ENCODE measurements around the gene PARL. TPM values are rescaled to one million over a fixed set of nuclear protein-coding genes. Genes with fewer than 3 reads are reported as not detected.

The PARL gene
- total and polyA plus RNA-seq, 2 donors (not counting 1 experiment from before 2014, with no cell fraction given), result 30.2 to 55.9 TPM

DNA sequence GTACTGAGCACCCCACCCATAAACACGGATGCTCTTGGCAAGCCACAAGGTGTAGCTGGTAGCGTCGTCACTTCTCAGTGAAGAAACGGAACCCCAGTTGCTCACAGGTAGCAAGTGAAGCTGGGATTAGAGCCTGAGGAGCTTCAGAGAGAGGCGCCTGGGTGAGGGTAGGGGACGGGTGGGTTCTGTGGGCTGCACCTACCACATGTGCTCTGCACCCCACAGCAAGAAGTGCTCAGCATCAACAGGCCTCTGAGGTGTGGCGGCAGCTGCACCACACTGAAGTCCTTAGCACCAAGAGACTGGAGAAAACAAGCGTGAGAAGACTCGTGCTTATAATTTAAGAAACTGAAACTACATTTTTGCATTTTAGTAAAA, 69.1 kb downstream of the PARL start:
- no peak overlapping the region for H3K4me3 ChIP-seq (replicated peaks in 1 of 4; ENCODE audit: control extremely low read depth in 1 of 4, insufficient read depth in 1 of 4, low read depth in 3 of 4, low read length in 4 of 4)
- TF ChIP-seq EZH2 (IDR thresholded peaks at IDR 0.05; ENCODE audit: low read length, missing control alignments), result no peak
- TF ChIP-seq, protein P1, sequence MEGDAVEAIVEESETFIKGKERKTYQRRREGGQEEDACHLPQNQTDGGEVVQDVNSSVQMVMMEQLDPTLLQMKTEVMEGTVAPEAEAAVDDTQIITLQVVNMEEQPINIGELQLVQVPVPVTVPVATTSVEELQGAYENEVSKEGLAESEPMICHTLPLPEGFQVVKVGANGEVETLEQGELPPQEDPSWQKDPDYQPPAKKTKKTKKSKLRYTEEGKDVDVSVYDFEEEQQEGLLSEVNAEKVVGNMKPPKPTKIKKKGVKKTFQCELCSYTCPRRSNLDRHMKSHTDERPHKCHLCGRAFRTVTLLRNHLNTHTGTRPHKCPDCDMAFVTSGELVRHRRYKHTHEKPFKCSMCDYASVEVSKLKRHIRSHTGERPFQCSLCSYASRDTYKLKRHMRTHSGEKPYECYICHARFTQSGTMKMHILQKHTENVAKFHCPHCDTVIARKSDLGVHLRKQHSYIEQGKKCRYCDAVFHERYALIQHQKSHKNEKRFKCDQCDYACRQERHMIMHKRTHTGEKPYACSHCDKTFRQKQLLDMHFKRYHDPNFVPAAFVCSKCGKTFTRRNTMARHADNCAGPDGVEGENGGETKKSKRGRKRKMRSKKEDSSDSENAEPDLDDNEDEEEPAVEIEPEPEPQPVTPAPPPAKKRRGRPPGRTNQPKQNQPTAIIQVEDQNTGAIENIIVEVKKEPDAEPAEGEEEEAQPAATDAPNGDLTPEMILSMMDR (conservative IDR thresholded peaks at IDR 0.05 in 1 of 2, IDR thresholded peaks at IDR 0.05 in 1 of 2; ENCODE audit: low read depth in 1 of 2, low read length in 2 of 2), result no peak
- H2AFZ ChIP-seq (ENCODE audit: low read length), result no peak overlapping the region

DNA sequence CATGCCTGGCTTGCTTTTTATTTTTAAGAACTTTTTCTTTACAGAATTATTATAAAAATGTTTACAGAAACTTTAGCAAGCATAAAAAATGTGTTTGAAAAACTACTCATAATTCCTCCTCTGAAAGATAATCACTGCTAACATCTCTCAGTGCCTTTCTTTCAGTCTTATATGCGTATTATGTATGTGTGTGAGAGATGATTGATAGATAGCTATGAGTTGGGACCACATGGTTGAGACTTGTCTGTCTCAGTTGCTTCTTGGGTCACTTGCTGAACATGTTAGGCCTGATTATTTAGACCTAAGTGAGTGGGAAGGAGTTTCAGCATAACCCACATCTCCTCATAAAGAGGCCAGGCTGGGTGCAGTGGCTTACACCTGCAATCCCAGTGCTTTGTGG, 70.4 kb downstream of the PARL start:
- Histone ChIP-seq H3K4me1 (ENCODE audit: control insufficient read depth, extremely low read depth, insufficient read depth, low read length) (no peaks in the 10 kb centered on the region), H3K4me2 (ENCODE audit: extremely low read depth, insufficient read depth, low read length) (no peak overlapping the region), H3K9ac (ENCODE audit: insufficient read depth, low read length) (no peak overlapping the region), H3K27ac (ENCODE audit: insufficient read depth, low read length) (no peak overlapping the region), H3K27me3 (ENCODE audit: control insufficient read depth, insufficient read depth, low read length) (no peaks in the 10 kb centered on the region), H2AFZ (ENCODE audit: low read length) (no peak overlapping the region), H3K36me3 (ENCODE audit: control insufficient read depth, insufficient read depth, low read length) (peaks cover 5% of the 10 kb centered on the region), H3K79me2 (ENCODE audit: control insufficient read depth, insufficient read depth, low read length) (no peaks in the 10 kb centered on the region), H4K20me1 (ENCODE audit: control insufficient read depth, extremely low read depth, insufficient read depth, low read length) (no peaks in the 10 kb centered on the region), H3K4me3 (replicated peaks in 1 of 4; ENCODE audit: control extremely low read depth in 1 of 4, insufficient read depth in 1 of 4, low read depth in 3 of 4, low read length in 4 of 4) (no peak overlapping the region), H3K9me3 (ENCODE audit: control insufficient read depth, insufficient read depth, low read depth, low read length) (no peaks in the 10 kb centered on the region)
- DNase-seq (ENCODE audit: low read depth in 2 of 2), result no peak
- TF ChIP-seq, protein P1 (conservative IDR thresholded peaks at IDR 0.05 in 1 of 2, IDR thresholded peaks at IDR 0.05 in 1 of 2; ENCODE audit: low read depth in 1 of 2, low read length in 2 of 2), result no peak
- no peak for TF ChIP-seq EZH2 (IDR thresholded peaks at IDR 0.05; ENCODE audit: low read length, missing control alignments)

More for the DNA sequence above, 69.1 kb downstream of the PARL start:
- no peak for DNase-seq (ENCODE audit: low read depth in 2 of 2)
- H3K4me1 ChIP-seq (ENCODE audit: control insufficient read depth, extremely low read depth, insufficient read depth, low read length), result no peaks in the 10 kb centered on the region
- no peak overlapping the region for H3K4me2 ChIP-seq (ENCODE audit: extremely low read depth, insufficient read depth, low read length)
- peaks cover 5% of the 10 kb centered on the region for H3K36me3 ChIP-seq (ENCODE audit: control insufficient read depth, insufficient read depth, low read length)
- no peaks in the 10 kb centered on the region for H3K9me3 ChIP-seq (ENCODE audit: control insufficient read depth, insufficient read depth, low read depth, low read length)
- no peak overlapping the region for H3K27ac ChIP-seq (ENCODE audit: insufficient read depth, low read length)
- H3K9ac ChIP-seq (ENCODE audit: insufficient read depth, low read length), result no peak overlapping the region
- H3K79me2 ChIP-seq (ENCODE audit: control insufficient read depth, insufficient read depth, low read length), result no peaks in the 10 kb centered on the region
- no peaks in the 10 kb centered on the region for H4K20me1 ChIP-seq (ENCODE audit: control insufficient read depth, extremely low read depth, insufficient read depth, low read length)
- H3K27me3 ChIP-seq (ENCODE audit: control insufficient read depth, insufficient read depth, low read length), result no peaks in the 10 kb centered on the region

DNA sequence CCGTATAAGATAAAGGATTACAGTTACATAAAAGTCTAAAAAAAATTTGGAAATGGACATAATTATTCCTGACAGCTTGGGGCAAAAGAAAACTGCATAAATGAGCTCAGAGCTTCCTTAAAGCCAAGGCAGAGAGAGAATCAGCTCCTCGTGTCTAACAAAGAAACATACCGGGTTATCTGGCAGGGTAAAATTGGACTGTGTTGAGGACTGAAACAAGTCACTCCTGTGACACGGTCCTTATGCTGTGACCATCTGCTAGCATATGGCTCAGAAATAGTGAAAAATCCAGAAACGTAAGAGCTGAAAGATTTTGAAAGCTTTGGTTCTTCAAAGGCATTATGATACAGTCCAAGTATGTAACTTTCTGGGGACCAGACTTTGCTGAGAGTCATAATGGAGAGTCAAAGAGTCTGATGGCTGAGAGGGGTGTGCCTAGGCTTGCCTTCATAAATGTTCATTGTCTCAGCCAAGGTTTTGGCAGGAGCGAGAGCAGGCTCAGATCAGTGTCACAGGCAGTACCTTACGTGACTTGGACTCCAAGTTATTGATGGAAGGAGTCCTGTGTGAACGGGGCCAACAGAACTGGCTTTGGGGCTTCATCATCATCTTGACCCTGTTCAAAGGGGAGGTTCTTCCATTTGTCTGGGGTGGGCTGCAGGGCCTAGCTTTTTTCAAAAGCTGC, 71.8 kb downstream of the PARL start:
- no peak overlapping the region for H3K4me2 ChIP-seq (ENCODE audit: extremely low read depth, insufficient read depth, low read length)
- no peaks in the 10 kb centered on the region for H3K79me2 ChIP-seq (ENCODE audit: control insufficient read depth, insufficient read depth, low read length)
- H4K20me1 ChIP-seq (ENCODE audit: control insufficient read depth, extremely low read depth, insufficient read depth, low read length), result no peaks in the 10 kb centered on the region
- H3K4me3 ChIP-seq (replicated peaks in 1 of 4; ENCODE audit: control extremely low read depth in 1 of 4, insufficient read depth in 1 of 4, low read depth in 3 of 4, low read length in 4 of 4), result no peak overlapping the region
- H3K27me3 ChIP-seq (ENCODE audit: control insufficient read depth, insufficient read depth, low read length), result no peaks in the 10 kb centered on the region
- no peak overlapping the region for H2AFZ ChIP-seq (ENCODE audit: low read length)
- DNase-seq (ENCODE audit: low read depth in 2 of 2), result no peak
- no peak overlapping the region for H3K9ac ChIP-seq (ENCODE audit: insufficient read depth, low read length)
- H3K36me3 ChIP-seq (ENCODE audit: control insufficient read depth, insufficient read depth, low read length), result peaks cover 7% of the 10 kb centered on the region
- TF ChIP-seq EZH2 (IDR thresholded peaks at IDR 0.05; ENCODE audit: low read length, missing control alignments), result no peak
- TF ChIP-seq, protein P1 (conservative IDR thresholded peaks at IDR 0.05 in 1 of 2, IDR thresholded peaks at IDR 0.05 in 1 of 2; ENCODE audit: low read depth in 1 of 2, low read length in 2 of 2), result no peak
- H3K27ac ChIP-seq (ENCODE audit: insufficient read depth, low read length), result no peak overlapping the region
- no peaks in the 10 kb centered on the region for H3K4me1 ChIP-seq (ENCODE audit: control insufficient read depth, extremely low read depth, insufficient read depth, low read length)
- H3K9me3 ChIP-seq (ENCODE audit: control insufficient read depth, insufficient read depth, low read depth, low read length), result no peaks in the 10 kb centered on the region
